WTC11 (cell line): ENCODE data around the gene SGMS1. TPM values are rescaled to one million over a fixed set of nuclear protein-coding genes. Genes with fewer than 3 reads are reported as not detected.
"Not testable (repeated sequence)": the region's sequence is repeated elsewhere in the genome, so short reads cannot be mapped to it uniquely, and the experiment has no call there.

ENCODE experiments used
- ATAC-seq: fragments of 200-7000 bp; cut with Tn5 transposase; 2 replicates; pipeline ENCODE4 v1.10.0; 2021; ENCODE audit warnings: mild to moderate bottlenecking, moderate library complexity
- CTCF ChIA-PET: fragments of 300-600 bp; sonication (Branson Sonifier 250); formaldehyde crosslinking; loops from one replicate; lab custom pipeline; 2021; ENCODE audit warnings: antibody characterized with exemption; lab: Charles Lee
- POLR2A ChIA-PET: fragments of 350-600 bp; sonication (Branson Sonifier 250); formaldehyde crosslinking; loops from one replicate; lab custom pipeline; 2021; ENCODE audit warnings: antibody characterized with exemption; lab: Charles Lee
- DNase-seq: peaks from one replicate; pipeline ENCODE4 v3.0.0; 2021; ENCODE audit warnings: low spot score
- H3K27ac Mint-ChIP-seq: 2 replicates; pipeline ENCODE4 v1.8.0; 2021; ENCODE audit warnings: mixed read lengths
- H3K27me3 Mint-ChIP-seq: 2 replicates; pipeline ENCODE4 v1.8.0; 2021; ENCODE audit warnings: low read depth, mild to moderate bottlenecking, moderate library complexity, mixed read lengths
- H3K36me3 Mint-ChIP-seq: 2 replicates; pipeline ENCODE4 v1.8.0; 2021; ENCODE audit warnings: mixed read lengths
- H3K4me1 Mint-ChIP-seq: 2 replicates; pipeline ENCODE4 v1.8.0; 2022; ENCODE audit warnings: mixed read lengths
- H3K4me3 Mint-ChIP-seq: 2 replicates; pipeline ENCODE4 v1.8.0; 2021; ENCODE audit warnings: mild to moderate bottlenecking, moderate library complexity, mixed read lengths
- H3K9me3 Mint-ChIP-seq: 2 replicates; pipeline ENCODE4 v1.8.0; 2021; ENCODE audit warnings: mixed read lengths
- AFF4 ChIP-seq: sonication (generic); formaldehyde crosslinking; IDR thresholded peaks from 2 replicates; pipeline ENCODE4 v1.8.1; 2023; ENCODE audit warnings: mild to moderate bottlenecking, missing genetic modification reagents, borderline replicate concordance
- ATF2 ChIP-seq: sonication (generic); formaldehyde crosslinking; IDR thresholded peaks from 2 replicates; pipeline ENCODE4 v1.8.1; 2022; ENCODE audit warnings: low read depth, missing genetic modification reagents, borderline replicate concordance
- ATF3 ChIP-seq: sonication (generic); formaldehyde crosslinking; conservative IDR thresholded peaks from 2 replicates; pipeline ENCODE4 v1.8.1; 2022; ENCODE audit warnings: mild to moderate bottlenecking, missing genetic modification reagents
- CDX4 ChIP-seq: fragments of 250-450 bp; sonication (Bioruptor Pico); IDR thresholded peaks from 2 replicates; pipeline ENCODE4 v1.9.0; 2021; ENCODE audit warnings: moderate library complexity, mild to moderate bottlenecking, inconsistent platforms, borderline replicate concordance
- E2F4 ChIP-seq: sonication (generic); formaldehyde crosslinking; IDR thresholded peaks from 2 replicates; pipeline ENCODE4 v1.8.1; 2022; ENCODE audit warnings: low read depth, mild to moderate bottlenecking, moderate library complexity, missing genetic modification reagents, borderline replicate concordance
- ESRRA ChIP-seq: sonication (generic); formaldehyde crosslinking; IDR thresholded peaks from 2 replicates; pipeline ENCODE4 v1.8.1; 2022; ENCODE audit warnings: mild to moderate bottlenecking, missing genetic modification reagents, borderline replicate concordance
- ETV6 ChIP-seq: sonication (generic); formaldehyde crosslinking; IDR thresholded peaks from 2 replicates; pipeline ENCODE4 v1.8.1; 2022; ENCODE audit warnings: mild to moderate bottlenecking, missing genetic modification reagents
- FOXK1 ChIP-seq: sonication (generic); formaldehyde crosslinking; IDR thresholded peaks from 2 replicates; pipeline ENCODE4 v1.8.0; 2022; ENCODE audit warnings: mild to moderate bottlenecking, moderate library complexity, missing genetic modification reagents
- FOXP1 ChIP-seq: sonication (generic); formaldehyde crosslinking; IDR thresholded peaks from 2 replicates; pipeline ENCODE4 v1.8.0; 2022; ENCODE audit warnings: missing genetic modification reagents, mild to moderate bottlenecking, moderate library complexity, borderline replicate concordance
- GABPB1 ChIP-seq: sonication (generic); formaldehyde crosslinking; IDR thresholded peaks from 2 replicates; pipeline ENCODE4 v1.8.1; 2023; ENCODE audit warnings: mild to moderate bottlenecking, missing genetic modification reagents
- GTF2I ChIP-seq: fragments of 250-450 bp; sonication (Bioruptor Pico); conservative IDR thresholded peaks from 2 replicates; pipeline ENCODE4 v1.4.0; 2021; ENCODE audit warnings: mild to moderate bottlenecking
- JAZF1 ChIP-seq: fragments of 250-450 bp; sonication (Bioruptor Pico); IDR thresholded peaks from 2 replicates; pipeline ENCODE4 v1.9.0; 2021; ENCODE audit warnings: moderate library complexity, mild to moderate bottlenecking, inconsistent platforms
- NR2C2 ChIP-seq: sonication (generic); formaldehyde crosslinking; IDR thresholded peaks from 2 replicates; pipeline ENCODE4 v1.8.0; 2022; ENCODE audit warnings: mild to moderate bottlenecking, missing genetic modification reagents
- NR3C1 ChIP-seq: sonication (generic); formaldehyde crosslinking; conservative IDR thresholded peaks from 2 replicates; pipeline ENCODE4 v1.8.1; 2023; ENCODE audit warnings: low read depth, mild to moderate bottlenecking, missing genetic modification reagents
- PRRX2 ChIP-seq: fragments of 250-450 bp; sonication (Bioruptor Pico); IDR thresholded peaks from 2 replicates; pipeline ENCODE4 v1.8.0; 2021; ENCODE audit warnings: mild to moderate bottlenecking
- RORB ChIP-seq: fragments of 250-450 bp; sonication (Bioruptor Pico); IDR thresholded peaks from 2 replicates; pipeline ENCODE4 v1.9.0; 2021; ENCODE audit warnings: mild to moderate bottlenecking
- SMAD3 ChIP-seq: sonication (generic); formaldehyde crosslinking; IDR thresholded peaks from 2 replicates; pipeline ENCODE4 v1.8.0; 2022; ENCODE audit warnings: missing genetic modification reagents, mild to moderate bottlenecking, borderline replicate concordance
- TCF7 ChIP-seq: sonication (generic); formaldehyde crosslinking; IDR thresholded peaks from 2 replicates; pipeline ENCODE4 v1.8.0; 2022; ENCODE audit warnings: mild to moderate bottlenecking, low read depth, missing genetic modification reagents, moderate library complexity
- TEAD4 ChIP-seq: sonication (generic); formaldehyde crosslinking; IDR thresholded peaks from 2 replicates; pipeline ENCODE4 v1.8.0; 2022; ENCODE audit warnings: mild to moderate bottlenecking, missing genetic modification reagents
- ZNF423 ChIP-seq: fragments of 250-450 bp; sonication (Bioruptor Pico); IDR thresholded peaks from 2 replicates; pipeline ENCODE4 v2.1.2; 2022; ENCODE audit warnings: mild to moderate bottlenecking, moderate library complexity
- ZNF425 ChIP-seq: fragments of 250-450 bp; sonication (Bioruptor Pico); conservative IDR thresholded peaks from 2 replicates; pipeline ENCODE4 v1.9.0; 2021; ENCODE audit warnings: mild to moderate bottlenecking
- total RNA-seq: library from RNA; stranded (reverse); gene quantifications from 3 replicates; pipeline ENCODE4 v1.2.3, GENCODE V29; 2021

SGMS1 gene
- total RNA-seq, 1 experiment from 2014 or later = 13.2 TPM

GRCh38 chr10:50452603-50453002, 171.2 kb downstream of the SGMS1 start (continued):
- TF ChIP-seq NR2C2 (CRISPR knock-in tag) (no peak), ZNF425 (no peak), ATF3 (CRISPR knock-in tag) (no peak)

- CTCF ChIA-PET = no interaction called here
- TF ChIP-seq NR3C1 (CRISPR knock-in tag) (no peak), GTF2I (CRISPR knock-in tag) (no peak), TEAD4 (CRISPR knock-in tag) (no peak), NR2C2 (CRISPR knock-in tag) (no peak), ATF2 (CRISPR knock-in tag) (no peak), ESRRA (no peak), AFF4 (CRISPR knock-in tag) (no peak), ZNF425 (no peak), E2F4 (CRISPR knock-in tag) (no peak), TCF7 (CRISPR knock-in tag) (no peak), CDX4 (CRISPR knock-in tag) (no peak), SMAD3 (CRISPR knock-in tag) (no peak), ETV6 (no peak), PRRX2 (CRISPR knock-in tag) (no peak), GABPB1 (CRISPR knock-in tag) (no peak), FOXK1 (CRISPR knock-in tag) (no peak), JAZF1 (CRISPR knock-in tag) (no peak), ZNF423 (CRISPR knock-in tag) (no peak), RORB (CRISPR knock-in tag) (no peak), FOXP1 (no peak)
- peaks cover 33% of the 10 kb centered on the region for H3K9me3 Mint-ChIP-seq
- H3K27me3 Mint-ChIP-seq = no peaks in the 10 kb centered on the region
- POLR2A ChIA-PET = no interaction called here
- ATAC-seq (no peak), DNase-seq (no peak)
- H3K36me3 Mint-ChIP-seq = peaks cover 33% of the 10 kb centered on the region
- peaks cover 14% of the 10 kb centered on the region for H3K4me1 Mint-ChIP-seq
- no peak overlapping the region for H3K4me3 Mint-ChIP-seq
- H3K27ac Mint-ChIP-seq = no peak overlapping the region
Measured at GRCh38 chr10:50447691-50448090, 176.1 kb downstream of the SGMS1 start.

GRCh38 chr10:50445777-50446176, 178.0 kb downstream of the SGMS1 start:
- POLR2A ChIA-PET, H3K4me3 Mint-ChIP-seq, CTCF ChIA-PET, H3K27me3 Mint-ChIP-seq, DNase-seq, ATAC-seq: not testable (repeated sequence)
- Mint-ChIP-seq H3K4me1 (peaks cover 21% of the 10 kb centered on the region), H3K9me3 (peaks cover 33% of the 10 kb centered on the region), H3K27ac (peak overlapping the region; percentile 63), H3K36me3 (peaks cover 33% of the 10 kb centered on the region)
